SH-SY5Y (cell line): ENCODE data around the gene RNASE11.

Source experiments
- GATA2 ChIP-seq: IDR thresholded peaks from 2 replicates; pipeline ENCODE4 v1.6.1; 2011; ENCODE audit warnings: mild to moderate bottlenecking, low read depth, low read length
- GATA3 ChIP-seq: IDR thresholded peaks from 2 replicates; pipeline ENCODE4 v1.6.1; 2011; ENCODE audit warnings: low read depth, mild to moderate bottlenecking, low read length, moderate library complexity

- TF ChIP-seq GATA3 (no peak), GATA2 (no peak)
Measured at GRCh38 chr14:20583142-20583541, 4.7 kb downstream of the RNASE11 start.
